Measurements from ENCODE around the gene RFC2. TPM values are rescaled to one million over a fixed set of nuclear protein-coding genes. Genes with fewer than 3 reads are reported as not detected.

Gene RFC2
- total and polyA plus RNA-seq, 2 of the 8 experiments (the other 6 are each of a cell fraction or from before 2014, with no cell fraction given), result 52.9 to 85.4 TPM

- TF ChIP-seq KDM5A (IDR thresholded peaks at IDR 0.05; ENCODE audit: low read length) (no peak), MAX (IDR thresholded peaks at IDR 0.05) (no peak), SIN3A (conservative IDR thresholded peaks at IDR 0.05 in 1 of 2, IDR thresholded peaks at IDR 0.05 in 1 of 2; ENCODE audit: low read depth in 1 of 2, low read length in 2 of 2) (no peak), POU5F1 (IDR thresholded peaks at IDR 0.05; ENCODE audit: low read depth, low read length) (no peak), RNF2 (IDR thresholded peaks at IDR 0.05; ENCODE audit: borderline replicate concordance, low read depth, low read length, missing control alignments, poor library complexity, severe bottlenecking) (no peak)
These were observed 23.4 kb upstream of the RFC2 start (continued) for GRCh38 chr7:74277636-74278035.

All from H1 (cell line).